Measurements from ENCODE around the gene NXPH1.

DNA sequence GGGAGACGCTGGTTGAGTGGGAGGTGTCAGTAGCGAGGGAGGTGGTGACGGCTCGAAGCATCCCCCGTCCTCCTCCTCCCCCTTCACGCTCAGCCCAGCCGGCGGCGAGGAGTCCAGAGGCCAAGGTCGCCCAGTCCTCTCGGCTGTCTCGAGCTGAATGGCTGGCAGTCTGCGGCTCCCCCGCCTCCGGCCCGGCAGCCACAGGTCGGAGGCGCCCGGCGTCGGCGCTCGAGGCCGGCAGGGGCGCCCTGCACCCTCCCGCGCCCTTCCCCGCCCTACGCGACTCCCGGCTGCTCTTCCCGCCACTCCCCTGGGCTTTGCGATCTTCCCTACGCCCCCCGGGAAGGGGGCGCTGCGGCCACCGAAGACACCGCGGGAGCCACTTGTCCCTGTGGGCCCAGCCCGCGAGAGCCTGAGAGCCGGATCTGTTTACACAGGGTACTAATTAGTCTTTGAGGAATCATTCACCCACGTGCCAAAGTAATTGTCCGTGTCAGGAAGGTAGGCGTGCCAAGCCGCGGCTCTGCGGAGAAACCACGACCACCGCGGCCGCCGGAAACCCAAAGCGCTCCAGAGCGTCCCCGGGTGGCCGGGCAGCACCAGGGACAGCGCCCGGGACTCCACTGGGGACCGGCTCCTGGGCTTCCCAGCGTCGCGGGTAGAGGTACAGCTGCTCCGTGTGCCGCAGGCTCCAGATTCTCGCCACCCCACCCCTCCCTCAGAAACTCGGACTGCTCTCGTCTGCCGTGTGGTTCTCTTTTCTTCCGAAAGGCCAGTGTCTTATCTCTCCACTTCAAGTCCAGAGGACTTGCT is at the start of gene NXPH1:
- TF ChIP-seq, protein P1, sequence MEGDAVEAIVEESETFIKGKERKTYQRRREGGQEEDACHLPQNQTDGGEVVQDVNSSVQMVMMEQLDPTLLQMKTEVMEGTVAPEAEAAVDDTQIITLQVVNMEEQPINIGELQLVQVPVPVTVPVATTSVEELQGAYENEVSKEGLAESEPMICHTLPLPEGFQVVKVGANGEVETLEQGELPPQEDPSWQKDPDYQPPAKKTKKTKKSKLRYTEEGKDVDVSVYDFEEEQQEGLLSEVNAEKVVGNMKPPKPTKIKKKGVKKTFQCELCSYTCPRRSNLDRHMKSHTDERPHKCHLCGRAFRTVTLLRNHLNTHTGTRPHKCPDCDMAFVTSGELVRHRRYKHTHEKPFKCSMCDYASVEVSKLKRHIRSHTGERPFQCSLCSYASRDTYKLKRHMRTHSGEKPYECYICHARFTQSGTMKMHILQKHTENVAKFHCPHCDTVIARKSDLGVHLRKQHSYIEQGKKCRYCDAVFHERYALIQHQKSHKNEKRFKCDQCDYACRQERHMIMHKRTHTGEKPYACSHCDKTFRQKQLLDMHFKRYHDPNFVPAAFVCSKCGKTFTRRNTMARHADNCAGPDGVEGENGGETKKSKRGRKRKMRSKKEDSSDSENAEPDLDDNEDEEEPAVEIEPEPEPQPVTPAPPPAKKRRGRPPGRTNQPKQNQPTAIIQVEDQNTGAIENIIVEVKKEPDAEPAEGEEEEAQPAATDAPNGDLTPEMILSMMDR (IDR thresholded peaks at IDR 0.05): no peak
- no peak for TF ChIP-seq POLR2A (IDR thresholded peaks at IDR 0.05)
